GM23338 (cell line): ENCODE measurements around the gene RSAD1.

Experiments used
- CREB1 ChIP-seq: fragments of 250-450 bp; sonication (Bioruptor Pico); IDR thresholded peaks from 2 replicates; pipeline ENCODE4 v1.5.0; 2020; ENCODE audit warnings: low read depth, mild to moderate bottlenecking, moderate library complexity
- CTCF ChIP-seq, 2 experiments: fragments of 200-600 bp in 1 of 2; sonication (generic) in 1 of 2; conservative IDR thresholded peaks; 2 replicates each; pipeline versions ENCODE4 v1.5.1 to v1.6.1; 2016 to 2017; ENCODE audit warnings: antibody characterized with exemption in 2 of 2, low read depth in 2 of 2, mild to moderate bottlenecking in 2 of 2, moderate library complexity in 1 of 2
- EZH2 ChIP-seq: fragments of 200-600 bp; sonication (generic); IDR thresholded peaks from one replicate; pipeline ENCODE4 v1.8.0; 2017; ENCODE audit warnings: antibody characterized with exemption, mild to moderate bottlenecking, low read depth; ENCODE audit not compliant: unreplicated experiment
- EZH2phosphoT487 ChIP-seq: fragments of 200-600 bp; sonication (generic); IDR thresholded peaks from one replicate; pipeline ENCODE4 v1.8.1; 2018; ENCODE audit warnings: antibody characterized with exemption; ENCODE audit not compliant: unreplicated experiment
- JUNB ChIP-seq: IDR thresholded peaks from one replicate; pipeline ENCODE4 v1.6.1; 2016; ENCODE audit warnings: antibody characterized with exemption; ENCODE audit not compliant: unreplicated experiment
- NANOG ChIP-seq: IDR thresholded peaks from 2 replicates; pipeline ENCODE4 v1.6.1; 2016; ENCODE audit warnings: antibody characterized with exemption, borderline replicate concordance
- POLR2AphosphoS5 ChIP-seq: IDR thresholded peaks from 2 replicates; pipeline ENCODE4 v1.6.1; 2016; ENCODE audit warnings: antibody characterized with exemption, low read depth
- REST ChIP-seq: IDR thresholded peaks from one replicate; pipeline ENCODE4 v1.6.1; 2018; ENCODE audit warnings: antibody characterized with exemption; ENCODE audit not compliant: unreplicated experiment

GRCh38 chr17:50514388-50514787, 35.7 kb downstream of the RSAD1 start:
- TF ChIP-seq CTCF (conservative IDR thresholded peaks at IDR 0.05; ENCODE audit: low read depth in 2 of 2) (no peak), POLR2AphosphoS5 (no peak), EZH2phosphoT487 (no peak), EZH2 (no peak), CREB1 (CRISPR knock-in tag) (no peak), REST (no peak), NANOG (no peak), JUNB (no peak)
